OCI-LY3 (cell line): ENCODE data around the gene KIF18A.

Source experiments
- H2AFZ ChIP-seq: fragments of 200-600, 300-600 bp; shearing (Covaris generic); 2 replicates; pipeline ENCODE4 v1.6.0; 2014; ENCODE audit warnings: antibody characterized with exemption, low read depth, low read length
- H3K27ac ChIP-seq: fragments of 200-600, 300-600 bp; sonication (generic); 2 replicates; pipeline ENCODE4 v1.5.1; 2014; ENCODE audit warnings: mild to moderate bottlenecking, low read length, moderate library complexity, mixed read lengths
- H3K27me3 ChIP-seq: fragments of 200-600, 300-600 bp; sonication (generic); 2 replicates; pipeline ENCODE4 v1.6.1; 2014; ENCODE audit warnings: low read depth, low read length, mixed read lengths
- H3K36me3 ChIP-seq: fragments of 200-600, 300-600 bp; sonication (generic); replicated peaks from 2 replicates; pipeline ENCODE3; 2014; ENCODE audit warnings: low read depth, low read length, mixed read lengths
- H3K4me1 ChIP-seq: fragments of 300-600, 200-600 bp; sonication (generic); 2 replicates; pipeline ENCODE4 v1.6.1; 2014; ENCODE audit warnings: low read length, mixed read lengths
- H3K4me2 ChIP-seq: fragments of 200-600, 300-600 bp; sonication (generic); 2 replicates; pipeline ENCODE4 v1.6.1; 2014; ENCODE audit warnings: low read length, mixed read lengths
- H3K4me3 ChIP-seq: fragments of 300-600, 200-600 bp; sonication (generic); 2 replicates; pipeline ENCODE4 v1.5.1; 2014; ENCODE audit warnings: antibody characterized with exemption, mild to moderate bottlenecking, low read length, moderate library complexity
- H3K79me2 ChIP-seq: fragments of 300-600, 200-600 bp; shearing (Covaris generic); 2 replicates; pipeline ENCODE4 v1.6.1; 2014; ENCODE audit warnings: mild to moderate bottlenecking, low read length, mixed read lengths
- H3K9ac ChIP-seq: fragments of 300-600, 200-600 bp; shearing (Covaris generic); 2 replicates; pipeline ENCODE4 v1.6.0; 2014; ENCODE audit warnings: mild to moderate bottlenecking, low read length, moderate library complexity
- H3K9me3 ChIP-seq: fragments of 200-600, 300-600 bp; shearing (Covaris generic); 2 replicates; pipeline ENCODE4 v1.6.1; 2014; ENCODE audit warnings: low read length, mixed read lengths; ENCODE audit not compliant: insufficient read depth
- H4K20me1 ChIP-seq: fragments of 200-600, 300-600 bp; sonication (generic); 2 replicates; pipeline ENCODE4 v1.6.1; 2016; ENCODE audit warnings: low read length, mixed read lengths; ENCODE audit not compliant: insufficient read depth
- CTCF ChIP-seq: fragments of 200-600, 300-600 bp; sonication (generic); IDR thresholded peaks from 2 replicates; pipeline ENCODE4 v1.5.1; 2014; ENCODE audit warnings: antibody characterized with exemption, low read length, low read depth
- EZH2phosphoT487 ChIP-seq: fragments of 200-600 bp; shearing (Covaris generic); IDR thresholded peaks from 2 replicates; pipeline ENCODE4 v1.6.1; 2018; ENCODE audit warnings: antibody characterized with exemption, mixed run types, low read depth

KIF18A gene

GRCh38 chr11:28100665-28101064 is 7.3 kb downstream of the KIF18A start:
- Histone ChIP-seq H3K4me3 (no peak overlapping the region), H3K27me3 (no peaks in the 10 kb centered on the region), H3K4me1 (peaks cover 3% of the 10 kb centered on the region), H3K4me2 (no peak overlapping the region), H3K79me2 (peaks cover 74% of the 10 kb centered on the region), H3K9me3 (no peaks in the 10 kb centered on the region), H4K20me1 (peaks cover 8% of the 10 kb centered on the region; the same call in 1 of the 2 replicates), H3K9ac (no peak overlapping the region), H3K27ac (no peak overlapping the region), H3K36me3 (peaks cover 10% of the 10 kb centered on the region), H2AFZ (no peak overlapping the region)
- TF ChIP-seq CTCF, result no peak

GRCh38 chr11:28099715-28100114 is 8.2 kb downstream of the KIF18A start:
- H3K4me3 ChIP-seq, result no peak overlapping the region
- H3K79me2 ChIP-seq, result peaks cover 72% of the 10 kb centered on the region
- peaks cover 19% of the 10 kb centered on the region for H3K36me3 ChIP-seq

DNA sequence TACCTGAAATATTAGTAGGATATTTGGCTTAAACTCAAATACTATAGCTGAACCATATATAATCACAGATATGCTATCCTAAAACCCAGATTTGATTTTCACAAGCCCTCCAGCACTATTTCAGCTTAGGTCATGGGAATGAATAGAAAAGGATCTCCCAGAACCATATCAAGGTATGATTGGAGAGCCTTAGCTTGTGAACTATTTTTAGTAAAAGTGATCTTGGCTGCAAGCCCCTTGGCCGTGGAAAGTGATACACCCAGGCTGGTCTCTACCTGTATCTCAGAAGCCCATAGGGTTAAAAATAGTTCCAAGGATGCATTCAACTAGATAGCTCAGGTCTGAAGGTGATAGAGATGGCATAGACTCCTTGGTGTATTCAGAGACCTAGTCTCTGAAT is 9.7 kb downstream of the KIF18A start:
- no peak overlapping the region for H3K4me2 ChIP-seq
- H3K27me3 ChIP-seq, result no peaks in the 10 kb centered on the region
- peaks cover 58% of the 10 kb centered on the region for H3K79me2 ChIP-seq
- TF ChIP-seq CTCF (no peak), EZH2phosphoT487 (no peak)
- H3K9me3 ChIP-seq, result no peaks in the 10 kb centered on the region
- H4K20me1 ChIP-seq, result peaks cover 8% of the 10 kb centered on the region; the same call in 1 of the 2 replicates
- no peak overlapping the region for H2AFZ ChIP-seq
- H3K4me1 ChIP-seq, result no peaks in the 10 kb centered on the region
- H3K36me3 ChIP-seq, result peaks cover 24% of the 10 kb centered on the region
- H3K9ac ChIP-seq, result no peak overlapping the region
- H3K27ac ChIP-seq, result no peak overlapping the region
- no peak overlapping the region for H3K4me3 ChIP-seq

More at GRCh38 chr11:28099715-28100114, 8.2 kb downstream of the KIF18A start:
- TF ChIP-seq CTCF, result no peak
- TF ChIP-seq EZH2phosphoT487, result no peak
- H3K4me2 ChIP-seq, result no peak overlapping the region
- no peaks in the 10 kb centered on the region for H3K4me1 ChIP-seq
- no peaks in the 10 kb centered on the region for H3K9me3 ChIP-seq
- H4K20me1 ChIP-seq, result peaks cover 8% of the 10 kb centered on the region; the same call in 1 of the 2 replicates
- no peaks in the 10 kb centered on the region for H3K27me3 ChIP-seq
- no peak overlapping the region for H3K27ac ChIP-seq
- H3K9ac ChIP-seq, result no peak overlapping the region
- H2AFZ ChIP-seq, result no peak overlapping the region

DNA sequence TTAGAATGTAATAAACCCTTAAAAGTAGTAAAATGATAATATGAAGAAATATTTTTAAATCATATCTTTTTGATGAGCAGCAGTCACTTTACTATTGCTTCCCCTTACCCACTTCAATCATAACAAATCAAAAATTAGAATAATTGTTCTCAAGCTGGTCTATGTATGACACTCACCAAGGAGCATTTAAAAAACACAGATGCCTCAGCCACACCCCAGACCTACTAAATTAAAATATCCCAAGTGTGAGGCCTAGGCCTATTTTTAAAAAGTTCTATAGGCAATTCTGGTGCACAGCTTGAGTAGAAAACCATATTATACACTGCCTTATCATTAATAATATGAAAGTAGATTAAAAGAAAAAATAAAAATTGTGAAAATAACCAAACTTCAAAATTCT is 15.2 kb downstream of the KIF18A start:
- TF ChIP-seq CTCF (no peak), EZH2phosphoT487 (no peak)
- peaks cover 25% of the 10 kb centered on the region for H3K36me3 ChIP-seq
- no peaks in the 10 kb centered on the region for H4K20me1 ChIP-seq
- no peak overlapping the region for H3K4me3 ChIP-seq
- H3K27me3 ChIP-seq, result no peaks in the 10 kb centered on the region
- H3K9me3 ChIP-seq, result no peaks in the 10 kb centered on the region
- H3K4me2 ChIP-seq, result no peak overlapping the region
- peaks cover 9% of the 10 kb centered on the region; the same call in 1 of the 2 replicates for H3K79me2 ChIP-seq
- no peak overlapping the region for H3K9ac ChIP-seq
- H3K4me1 ChIP-seq, result no peaks in the 10 kb centered on the region
- no peak overlapping the region for H3K27ac ChIP-seq
- H2AFZ ChIP-seq, result no peak overlapping the region
